Stimulated activated CD8-positive, alpha-beta memory T cell treated with anti-CD3 and anti-CD28 coated beads, Interleukin-2, amount 100 ng/mL, for 1 hour (primary cell): ENCODE measurements around the gene MMP23B.

Source experiments
- DNase-seq, 2 donors: peaks; one replicate each; pipeline ENCODE4 v3.0.0-alpha.2; 2020; ENCODE audit warnings: low read depth in 2 of 2

MMP23B gene

GRCh38 chr1:1620433-1621139 is 11.4 kb upstream of the MMP23B start:
- DNase-seq: no peak

GRCh38 chr1:1621173-1622009 is 10.6 kb upstream of the MMP23B start:
- no peak for DNase-seq

- no peak for DNase-seq
Measured at GRCh38 chr1:1622010-1622787, 9.8 kb upstream of the MMP23B start.

GRCh38 chr1:1622788-1623094 is 9.2 kb upstream of the MMP23B start:
- no peak for DNase-seq

- DNase-seq: no peak
Measured at GRCh38 chr1:1623181-1623630, 8.8 kb upstream of the MMP23B start.

GRCh38 chr1:1623631-1624442 is 8.1 kb upstream of the MMP23B start:
- DNase-seq: no peak

- no peak for DNase-seq
Measured at GRCh38 chr1:1624443-1625403, 7.2 kb upstream of the MMP23B start.

- DNase-seq: no peak
Measured at GRCh38 chr1:1625404-1625775, 6.6 kb upstream of the MMP23B start.

GRCh38 chr1:1625824-1626206 is 6.2 kb upstream of the MMP23B start:
- DNase-seq: no peak

- DNase-seq: no peak
Measured at GRCh38 chr1:1626207-1627141, 5.5 kb upstream of the MMP23B start.

- no peak for DNase-seq
Measured at GRCh38 chr1:1627261-1627828, 4.6 kb upstream of the MMP23B start.

GRCh38 chr1:1627829-1628753 is 3.9 kb upstream of the MMP23B start:
- DNase-seq: no peak

- DNase-seq: no peak
Measured at GRCh38 chr1:1628754-1629429, 3.1 kb upstream of the MMP23B start.

- peak; percentile 57 to 63 for DNase-seq
Measured at GRCh38 chr1:1629430-1630190, 2.4 kb upstream of the MMP23B start.

GRCh38 chr1:1630191-1630964 is 1.6 kb upstream of the MMP23B start:
- peak; percentile 87 to 90 for DNase-seq
